Kasumi-1 (cell line): Measurements from ENCODE around the gene NCKIPSD.

Experiments used
- DNase-seq, 2 experiments: peaks; one replicate each; lab custom pipeline; 2025; lab: John Stamatoyannopoulos, UW

Gene NCKIPSD

GRCh38 chr3:48696601-48697000, 10.9 kb upstream of the NCKIPSD start:
- no peak for DNase-seq

- DNase-seq: no peak
These were observed 10.4 kb upstream of the NCKIPSD start for GRCh38 chr3:48696156-48696555.

GRCh38 chr3:48695393-48695753, 9.7 kb upstream of the NCKIPSD start:
- no peak for DNase-seq

- DNase-seq: no peak
These were observed 9.1 kb upstream of the NCKIPSD start for GRCh38 chr3:48694610-48695392.

- DNase-seq: no peak
These were observed 8.1 kb upstream of the NCKIPSD start for GRCh38 chr3:48693826-48694225.

- no peak for DNase-seq
These were observed 6.8 kb upstream of the NCKIPSD start for GRCh38 chr3:48692551-48692950.

GRCh38 chr3:48690846-48691458, 5.2 kb upstream of the NCKIPSD start:
- DNase-seq: peak; percentile 5 to 24

- DNase-seq: no peak
These were observed 3.7 kb upstream of the NCKIPSD start for GRCh38 chr3:48689384-48689783.

- no peak for DNase-seq
These were observed 3.0 kb upstream of the NCKIPSD start for GRCh38 chr3:48688737-48689075.

GRCh38 chr3:48688032-48688736, 2.5 kb upstream of the NCKIPSD start:
- DNase-seq: no peak

GRCh38 chr3:48687220-48687678, 1.5 kb upstream of the NCKIPSD start:
- no peak for DNase-seq

- peak; percentile 27 to 42 for DNase-seq
These were observed 964 bp upstream of the NCKIPSD start for GRCh38 chr3:48686538-48687219.

- no peak for DNase-seq
These were observed 467 bp downstream of the NCKIPSD start for GRCh38 chr3:48685293-48685602.

- peak; percentile 50 to 74 for DNase-seq
These were observed 1.1 kb downstream of the NCKIPSD start for GRCh38 chr3:48684480-48685143.

- DNase-seq: no peak
These were observed 1.7 kb downstream of the NCKIPSD start for GRCh38 chr3:48684054-48684349.

GRCh38 chr3:48682786-48683185, 2.9 kb downstream of the NCKIPSD start:
- no peak for DNase-seq

- no peak for DNase-seq
These were observed 3.6 kb downstream of the NCKIPSD start for GRCh38 chr3:48681974-48682610.

- no peak for DNase-seq
These were observed 4.2 kb downstream of the NCKIPSD start for GRCh38 chr3:48681541-48681880.

- no peak for DNase-seq
These were observed 4.7 kb downstream of the NCKIPSD start for GRCh38 chr3:48680811-48681540.

GRCh38 chr3:48679411-48680391, 6.0 kb downstream of the NCKIPSD start:
- DNase-seq: peak; percentile 61 to 66
